LoVo (cell line): ENCODE results near the gene BACH1.

Experiments
- DNase-seq: peaks from one replicate; pipeline ENCODE4 v3.0.0-alpha.2; 2016; ENCODE audit warnings: low spot score

Gene BACH1

DNA sequence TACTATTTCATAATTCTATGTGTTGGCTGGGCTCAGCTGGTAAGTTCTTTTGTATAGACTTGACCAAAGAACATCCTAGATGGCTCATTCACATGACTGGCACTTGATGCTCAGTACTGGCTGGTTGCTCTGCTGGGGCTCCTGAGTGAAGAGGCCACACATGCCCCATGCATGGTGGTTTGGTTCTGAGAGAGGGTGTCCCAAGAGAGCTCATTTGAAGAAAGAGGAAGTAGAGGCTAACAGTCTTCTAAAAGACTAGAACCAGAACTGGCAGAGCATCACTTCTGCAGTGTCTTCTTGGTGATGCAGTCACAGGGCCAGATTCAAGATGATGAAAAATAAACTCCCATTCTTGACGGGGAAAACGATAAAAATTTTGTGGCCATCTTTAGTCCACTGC, 5.2 kb upstream of the BACH1 start:
- DNase-seq, result no peak

DNA sequence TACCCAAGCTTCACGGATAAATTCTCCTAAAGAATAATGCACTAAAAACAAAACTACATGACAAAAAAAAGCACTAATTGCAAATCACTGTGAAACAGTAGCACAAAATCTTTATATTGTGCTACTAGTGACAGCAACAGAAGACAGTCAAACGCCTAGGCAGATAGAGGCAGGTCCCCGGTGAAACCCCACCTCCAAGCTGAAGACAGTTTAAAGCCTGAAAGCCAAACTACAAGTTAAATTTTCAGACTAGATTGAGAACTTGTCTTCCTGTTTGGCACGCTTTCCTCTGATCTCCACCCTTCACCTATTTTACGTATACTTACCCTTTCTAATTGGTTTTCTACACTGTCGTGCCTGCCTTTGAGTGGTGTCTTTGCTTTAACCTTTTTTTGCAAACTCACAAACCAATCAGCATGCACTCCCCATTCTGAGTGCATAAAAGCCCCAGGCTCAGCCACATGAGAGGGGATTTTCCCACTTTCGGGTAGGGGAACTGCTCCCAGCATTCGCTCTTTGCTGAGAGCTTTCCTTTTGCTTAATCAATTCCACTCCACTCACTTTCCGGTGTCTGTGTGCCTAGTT, 3.6 kb upstream of the BACH1 start:
- DNase-seq, result no peak

DNA sequence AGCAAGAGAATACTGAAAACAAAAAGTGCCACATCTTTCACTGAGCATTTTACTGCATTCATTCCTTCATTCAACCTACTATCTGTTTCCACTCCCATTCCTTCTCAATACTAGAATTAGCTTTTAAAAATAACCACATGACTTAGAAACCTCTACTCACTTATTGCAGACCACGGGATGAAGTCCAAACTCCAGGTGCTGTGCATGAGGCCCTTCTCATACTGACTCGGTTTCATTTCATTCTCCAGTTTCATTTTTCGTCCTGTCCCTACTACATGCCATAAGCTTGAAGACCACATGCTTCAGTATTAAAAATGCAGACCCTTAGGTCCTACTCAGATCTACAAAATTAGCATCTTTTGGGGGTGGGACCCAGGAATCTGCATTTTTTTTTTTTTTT, 2.3 kb upstream of the BACH1 start:
- DNase-seq, result no peak

DNA sequence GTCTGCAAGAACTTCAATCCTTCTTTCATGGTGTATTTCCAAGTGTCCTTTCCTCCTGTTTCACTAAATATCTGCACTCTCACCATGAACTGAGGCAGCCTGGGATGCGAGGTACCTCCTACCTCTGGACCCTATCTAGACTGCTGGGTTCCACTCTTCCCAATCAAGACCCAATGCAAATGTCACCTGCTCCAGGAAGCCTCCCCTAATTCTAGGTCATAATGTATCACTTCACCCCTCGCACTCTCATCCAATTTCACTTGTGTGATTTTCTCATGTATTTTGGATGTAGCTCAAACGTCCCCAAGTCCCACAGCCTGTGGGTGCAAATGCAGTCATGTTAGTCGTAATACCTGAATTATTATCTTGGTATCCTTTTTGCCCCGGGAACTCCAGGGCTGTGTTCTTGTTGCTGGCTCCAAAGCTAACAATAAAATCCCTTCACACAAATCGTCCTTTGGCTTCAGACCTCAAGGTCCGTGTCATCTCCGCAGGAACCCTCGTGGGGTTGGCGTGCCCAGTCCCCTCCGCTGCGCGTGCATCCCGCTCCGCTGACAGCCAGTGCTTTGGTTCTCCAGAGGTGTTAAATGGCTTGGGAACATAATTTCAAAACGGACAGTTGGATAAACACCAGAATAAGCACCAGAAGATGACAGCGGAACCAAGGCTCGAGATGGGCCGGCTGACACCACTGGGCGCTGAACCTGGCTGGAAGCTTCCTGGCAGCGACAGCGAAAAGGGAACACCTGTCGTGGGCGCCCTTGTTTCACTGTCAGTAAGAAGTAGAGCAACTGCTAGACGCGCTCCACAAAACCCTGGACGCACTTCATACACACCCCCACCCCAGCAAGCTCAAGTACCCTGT, 1.0 kb upstream of the BACH1 start:
- no peak for DNase-seq

DNA sequence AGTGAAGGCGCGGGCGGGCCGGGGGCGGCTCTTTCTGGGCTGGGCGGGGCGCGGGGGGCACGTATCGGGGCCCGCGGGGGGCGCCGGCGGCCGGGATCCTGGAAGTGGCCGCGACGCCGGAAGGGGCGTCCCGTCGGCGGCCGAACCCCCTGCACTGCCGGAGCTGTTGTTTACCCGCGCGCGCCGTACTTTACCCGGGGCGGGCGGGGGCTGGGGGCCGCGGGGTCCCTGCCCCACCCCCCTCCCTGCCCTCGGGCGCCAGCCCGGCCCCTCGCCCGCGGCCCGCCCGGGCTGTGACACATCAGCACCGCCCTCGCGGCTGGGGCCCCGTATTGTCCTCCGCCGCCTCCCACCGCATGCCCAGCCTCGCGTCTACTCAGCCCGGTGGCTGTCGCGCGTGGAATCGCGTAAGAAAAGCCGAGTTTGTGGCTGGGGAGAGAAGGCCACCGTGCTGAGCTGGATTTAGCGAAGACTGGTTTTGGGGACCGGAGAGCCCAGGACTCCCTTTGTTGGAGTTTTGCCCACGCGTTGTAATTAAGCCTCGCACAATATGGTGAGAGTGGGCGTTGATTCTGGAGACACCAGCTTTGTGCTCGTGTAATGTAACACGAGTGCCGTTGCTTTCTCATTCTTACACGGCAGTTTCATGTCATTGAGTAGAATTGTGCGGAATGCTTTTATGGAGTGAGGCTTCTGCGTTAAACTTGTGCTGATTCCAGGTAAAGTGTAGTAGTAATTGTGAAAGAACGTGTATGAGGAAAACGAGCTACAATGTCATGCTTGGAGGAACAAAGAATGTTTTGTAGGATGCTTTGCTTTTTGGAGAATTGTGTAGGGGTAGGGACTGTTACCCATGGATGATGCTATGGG, 559 bp downstream of the BACH1 start:
- peak; percentile 29 for DNase-seq

DNA sequence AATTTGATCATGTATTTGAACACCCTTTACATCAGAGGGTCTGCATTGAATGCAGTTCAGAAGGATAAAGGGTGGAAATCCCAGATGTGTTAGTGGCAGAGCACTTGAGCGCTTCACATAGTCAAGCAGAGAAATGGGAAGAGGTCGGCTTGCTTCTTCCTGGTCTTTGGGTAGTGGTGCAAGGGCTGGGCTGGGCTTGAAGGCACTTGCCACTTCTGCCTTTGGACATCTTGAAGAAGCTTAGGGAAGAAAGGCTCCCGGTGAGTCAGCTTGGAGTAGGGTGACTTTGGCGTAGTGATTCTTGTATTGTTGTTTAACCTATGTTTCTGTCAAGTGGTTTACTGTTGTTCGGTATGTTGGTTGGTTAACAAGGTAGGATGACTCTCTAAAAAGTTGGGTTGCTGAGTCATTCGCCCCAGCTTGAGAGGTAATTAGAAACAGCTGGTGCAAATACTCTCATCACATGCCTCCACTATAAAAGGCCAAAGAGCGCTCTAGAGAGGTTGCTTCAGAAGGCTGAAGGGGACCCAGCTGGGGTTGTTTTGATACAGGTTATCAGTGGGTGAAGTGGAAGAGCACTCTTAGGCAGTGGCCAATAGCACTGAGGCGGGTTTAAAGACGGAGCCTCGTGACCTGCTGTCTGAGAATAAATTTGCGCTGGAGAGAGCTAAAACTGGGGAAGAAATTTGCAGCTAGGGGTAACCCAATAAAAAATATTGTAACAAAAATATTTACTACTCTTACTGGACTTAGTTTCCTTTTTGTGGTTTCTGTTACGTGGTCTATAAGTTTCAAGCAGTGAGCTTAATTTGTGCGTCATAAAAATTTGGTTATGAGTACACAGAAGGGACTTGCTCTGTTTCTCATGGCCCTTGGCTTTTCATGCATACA, 1.4 kb downstream of the BACH1 start:
- DNase-seq, result peak; percentile 64

DNA sequence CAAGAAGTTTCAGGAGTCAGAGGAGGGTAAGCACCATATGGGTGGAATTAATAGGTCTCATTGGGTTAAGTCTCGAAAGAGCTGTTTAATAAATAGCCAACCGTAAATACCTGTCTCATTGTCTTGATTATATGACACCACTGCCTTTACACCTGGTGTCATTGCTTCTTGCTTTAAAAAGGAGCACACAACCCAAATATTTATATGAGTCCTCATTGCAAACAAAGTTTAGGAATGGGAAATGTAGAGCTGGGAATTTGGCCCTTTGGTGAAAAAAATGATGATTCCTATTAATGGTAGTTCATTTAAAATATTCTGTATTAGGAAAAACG, 2.1 kb downstream of the BACH1 start:
- DNase-seq, result no peak

DNA sequence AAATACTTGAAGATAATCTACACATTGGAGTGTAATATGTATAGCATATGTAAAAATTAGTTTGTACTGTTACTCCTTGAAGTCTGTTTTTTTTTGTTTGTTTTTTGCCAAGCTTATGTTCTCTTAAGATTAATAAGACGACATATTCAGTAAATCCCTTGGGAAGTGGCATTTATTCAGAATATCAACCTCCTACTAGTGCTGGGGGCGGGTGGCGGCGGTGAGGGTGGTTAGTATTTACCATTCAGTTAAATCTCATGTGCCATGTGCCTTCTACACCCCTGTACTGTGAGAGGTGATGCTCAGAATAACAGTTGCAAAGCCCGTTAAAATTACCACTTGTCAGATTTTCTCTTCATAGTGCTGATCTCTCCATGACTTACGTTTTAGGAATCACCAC, 3.0 kb downstream of the BACH1 start:
- no peak for DNase-seq

DNA sequence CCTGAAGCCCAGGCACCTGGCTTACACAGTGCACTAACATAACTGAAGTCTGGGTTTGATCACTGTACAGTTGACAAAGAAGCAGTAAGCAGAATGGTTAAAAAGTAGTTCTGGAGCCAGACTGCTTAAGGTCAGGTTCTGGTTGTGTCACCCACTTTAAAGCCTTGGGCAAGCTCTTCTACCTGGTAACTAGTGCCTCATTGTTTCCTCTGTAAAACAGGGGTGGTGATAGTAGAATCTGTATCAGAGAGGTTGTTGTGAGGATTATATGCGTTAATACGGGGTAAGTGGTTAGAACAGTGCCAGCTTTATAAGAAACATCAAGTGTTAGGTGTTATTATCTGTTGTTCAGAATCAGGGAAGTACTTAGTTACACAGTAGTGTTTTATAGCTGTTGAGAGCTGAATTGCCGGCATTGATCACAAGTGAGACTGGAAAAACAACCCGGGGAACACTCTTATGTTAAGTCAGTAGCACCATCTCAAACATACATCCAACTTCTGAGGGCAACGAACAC, 3.7 kb downstream of the BACH1 start:
- DNase-seq, result no peak

DNA sequence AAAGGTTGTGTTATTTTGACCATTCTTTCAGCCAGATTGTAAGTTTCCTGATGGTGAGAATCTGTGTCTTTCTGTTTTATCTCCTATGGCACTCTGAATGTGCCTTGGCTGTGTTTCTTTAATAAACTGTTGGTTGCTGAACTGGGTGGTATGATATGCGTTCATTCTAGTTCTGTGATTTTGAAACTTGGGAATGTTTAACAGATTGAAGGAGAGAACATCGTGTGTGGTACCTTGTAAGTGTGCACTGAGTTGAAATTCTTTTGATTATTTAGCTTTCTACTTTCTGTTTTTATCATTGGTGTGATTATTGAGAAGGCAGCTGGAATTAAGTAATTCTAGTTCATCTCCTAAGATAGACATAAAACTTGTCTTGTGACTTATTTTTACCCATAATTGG, 4.6 kb downstream of the BACH1 start:
- DNase-seq, result no peak

DNA sequence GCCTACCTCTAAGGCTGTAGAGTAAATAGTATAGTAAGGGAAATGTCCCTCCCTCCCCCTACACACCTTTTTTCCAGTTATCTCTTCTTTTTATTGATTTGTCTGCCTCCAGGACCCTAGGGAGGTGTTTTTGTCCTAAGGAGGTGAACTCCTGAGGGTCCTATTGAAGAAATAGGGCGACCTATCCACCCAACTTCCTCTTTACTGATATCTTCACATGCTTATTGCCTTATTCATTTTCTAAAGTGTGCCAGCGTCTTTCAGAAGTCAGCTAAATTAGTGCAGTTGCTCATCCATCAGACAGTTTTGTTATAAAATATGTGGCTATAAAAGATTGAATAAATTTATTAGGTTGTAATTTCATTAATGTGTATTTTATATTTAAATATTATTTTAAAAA, 5.9 kb downstream of the BACH1 start:
- DNase-seq, result no peak

DNA sequence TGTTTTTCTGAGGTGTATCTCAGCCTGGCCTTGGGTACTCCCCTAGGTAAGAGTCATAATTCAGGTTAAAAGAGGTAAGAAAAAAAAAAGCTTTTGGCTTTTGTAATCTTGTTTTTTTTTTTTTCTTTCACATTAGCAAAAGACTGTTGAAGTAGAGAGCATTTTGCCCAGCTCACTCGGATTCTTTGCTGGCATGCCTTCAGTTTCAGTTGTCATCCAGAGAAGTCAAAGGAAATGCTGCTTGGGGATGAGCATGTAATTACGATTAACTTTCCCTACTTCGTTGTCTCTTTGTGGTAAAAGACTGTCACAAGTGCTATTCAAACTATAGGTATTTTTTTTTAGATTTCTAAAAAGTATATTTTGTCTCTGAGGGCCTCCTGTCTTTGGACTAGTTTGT, 6.3 kb downstream of the BACH1 start:
- no peak for DNase-seq

DNA sequence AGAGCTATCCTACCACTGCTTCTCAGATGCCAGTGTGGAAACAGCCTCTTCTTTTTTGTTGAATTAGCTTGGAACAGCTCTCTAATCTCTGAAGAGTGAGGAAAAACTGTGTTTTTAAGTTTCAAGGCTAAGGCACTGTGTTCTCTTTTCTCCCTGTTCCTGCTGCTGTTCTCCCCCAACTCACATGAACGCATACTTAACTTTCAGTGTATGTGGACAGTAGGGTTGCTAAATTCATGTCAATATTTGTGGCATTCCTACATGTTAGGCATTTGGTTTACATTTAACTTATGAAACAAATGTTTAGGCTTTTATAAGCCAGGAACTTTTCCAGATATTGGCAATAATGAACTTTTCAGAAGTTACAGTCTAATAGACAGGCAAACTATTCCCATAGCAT, 6.8 kb downstream of the BACH1 start:
- DNase-seq, result no peak

DNA sequence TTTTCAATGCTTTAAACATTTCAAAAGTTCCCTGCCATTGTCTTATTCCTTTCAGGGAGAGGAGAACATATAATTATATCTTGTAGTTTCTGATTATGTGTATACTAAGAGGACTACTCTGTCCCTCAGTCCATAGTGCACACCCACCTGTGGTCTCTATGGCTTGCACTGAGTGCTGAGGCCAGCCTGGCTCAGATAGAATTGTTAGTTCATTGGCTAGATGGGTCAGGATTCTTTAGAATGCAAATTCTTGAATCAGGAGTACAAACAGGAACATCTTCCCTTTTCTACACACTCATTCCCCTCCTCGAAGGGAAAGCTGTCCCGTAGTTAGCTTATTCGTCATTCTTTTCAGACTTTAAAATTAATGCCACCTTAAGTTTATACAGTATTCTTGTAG, 8.2 kb downstream of the BACH1 start:
- no peak for DNase-seq

DNA sequence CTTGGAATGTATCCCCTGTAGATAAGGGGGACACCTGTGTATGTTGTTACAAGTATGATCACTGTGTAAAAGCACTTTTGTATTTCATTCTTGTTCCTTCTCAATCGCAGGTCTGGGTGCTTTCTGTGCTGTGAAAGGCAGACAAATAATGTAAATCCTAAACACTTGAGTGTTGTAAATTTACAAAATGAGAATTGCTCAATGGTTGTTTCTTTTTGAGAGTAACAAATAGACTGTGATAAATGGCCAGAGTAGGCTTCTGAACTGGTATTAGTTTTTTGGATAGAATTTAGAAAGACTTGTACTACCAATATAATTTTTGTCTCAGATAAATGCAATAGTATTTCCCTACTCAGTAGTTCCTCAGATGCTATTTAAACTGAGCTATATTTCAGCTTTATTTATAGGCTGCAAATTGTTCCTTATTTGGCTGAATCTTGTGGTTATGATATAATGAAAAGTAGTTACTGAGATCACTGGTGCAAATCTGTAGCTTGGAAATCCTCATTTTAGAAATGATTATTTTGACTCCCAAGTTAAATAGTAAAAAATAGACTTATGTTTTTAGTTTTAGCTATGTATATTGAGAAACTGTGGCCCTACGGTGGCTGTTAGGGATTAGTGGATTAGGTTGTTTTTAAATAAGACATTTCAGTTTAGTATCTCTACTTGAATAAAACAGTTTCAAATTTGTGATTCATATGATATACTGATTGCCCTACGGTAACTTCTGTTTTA, 9.2 kb downstream of the BACH1 start:
- DNase-seq, result no peak

DNA sequence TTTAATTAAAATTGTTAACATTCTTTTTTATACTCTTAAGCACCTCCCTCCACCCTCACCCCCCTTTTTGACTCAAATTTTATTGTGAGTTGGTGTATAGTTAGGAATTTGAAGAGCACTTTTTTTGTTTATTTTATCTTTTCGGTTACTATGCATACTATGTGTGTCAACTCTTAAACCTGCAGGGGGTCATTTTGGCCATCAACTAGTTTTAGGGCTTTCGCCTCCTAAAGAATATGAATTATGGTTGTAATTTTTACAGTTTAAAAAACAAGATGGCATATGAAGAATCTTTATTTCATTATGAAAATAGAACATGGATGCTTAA, 9.7 kb downstream of the BACH1 start:
- DNase-seq, result no peak

DNA sequence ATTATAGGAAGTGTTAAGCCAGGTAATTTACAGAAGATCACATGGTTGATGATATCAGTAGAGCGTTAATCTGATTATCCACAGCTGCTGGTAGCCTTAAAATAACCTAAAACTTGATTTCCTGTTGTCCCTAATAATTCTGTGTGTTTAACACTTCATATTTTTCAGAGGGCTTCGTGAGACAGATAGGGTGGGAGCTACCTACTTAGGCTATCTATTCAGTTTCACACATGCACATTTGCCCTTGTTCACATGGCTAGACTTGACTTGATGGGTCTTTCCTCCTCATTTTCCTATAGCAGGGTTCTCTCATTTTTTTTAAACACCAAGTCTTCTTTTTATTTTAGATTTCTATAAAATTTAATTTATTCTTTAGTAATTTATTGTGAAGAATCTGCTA, 11.0 kb downstream of the BACH1 start:
- no peak for DNase-seq

DNA sequence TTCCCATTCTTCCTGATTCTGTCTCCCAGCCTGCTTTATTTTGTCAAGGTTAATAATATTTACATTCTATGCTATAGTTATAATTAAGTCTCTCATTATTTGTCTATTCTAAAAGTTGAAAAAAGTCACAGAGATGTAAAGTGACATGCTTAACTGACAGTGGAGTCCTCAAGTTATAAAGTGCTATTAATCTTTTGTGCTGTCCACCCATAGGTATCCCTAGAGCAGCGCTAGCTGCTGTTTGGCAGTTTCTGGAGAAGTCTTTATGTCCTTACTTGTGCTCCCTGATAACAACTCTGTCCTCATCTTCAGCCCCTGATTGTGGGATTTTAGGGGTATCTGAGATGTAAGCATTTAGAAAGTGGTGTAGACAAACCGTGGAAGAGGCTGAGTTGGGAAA, 13.1 kb downstream of the BACH1 start:
- DNase-seq, result no peak

DNA sequence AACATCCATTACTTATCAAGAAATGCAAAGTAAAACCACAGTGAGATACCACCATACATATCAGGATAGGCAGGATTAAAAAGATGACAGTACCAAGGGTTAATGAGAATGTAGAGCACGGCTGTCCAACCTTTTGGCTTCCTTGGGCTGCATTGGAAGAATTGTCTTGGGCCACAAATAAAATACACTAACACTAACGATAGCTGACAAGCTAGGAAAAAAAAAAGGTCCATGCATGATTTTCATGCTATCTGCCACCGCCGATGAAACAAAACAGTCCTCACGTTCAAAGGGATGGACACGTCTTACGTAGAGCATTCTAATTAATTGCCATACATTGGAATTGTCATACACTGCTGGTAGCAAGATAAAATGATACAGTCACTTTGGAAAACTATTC, 14.3 kb downstream of the BACH1 start:
- DNase-seq, result no peak

DNA sequence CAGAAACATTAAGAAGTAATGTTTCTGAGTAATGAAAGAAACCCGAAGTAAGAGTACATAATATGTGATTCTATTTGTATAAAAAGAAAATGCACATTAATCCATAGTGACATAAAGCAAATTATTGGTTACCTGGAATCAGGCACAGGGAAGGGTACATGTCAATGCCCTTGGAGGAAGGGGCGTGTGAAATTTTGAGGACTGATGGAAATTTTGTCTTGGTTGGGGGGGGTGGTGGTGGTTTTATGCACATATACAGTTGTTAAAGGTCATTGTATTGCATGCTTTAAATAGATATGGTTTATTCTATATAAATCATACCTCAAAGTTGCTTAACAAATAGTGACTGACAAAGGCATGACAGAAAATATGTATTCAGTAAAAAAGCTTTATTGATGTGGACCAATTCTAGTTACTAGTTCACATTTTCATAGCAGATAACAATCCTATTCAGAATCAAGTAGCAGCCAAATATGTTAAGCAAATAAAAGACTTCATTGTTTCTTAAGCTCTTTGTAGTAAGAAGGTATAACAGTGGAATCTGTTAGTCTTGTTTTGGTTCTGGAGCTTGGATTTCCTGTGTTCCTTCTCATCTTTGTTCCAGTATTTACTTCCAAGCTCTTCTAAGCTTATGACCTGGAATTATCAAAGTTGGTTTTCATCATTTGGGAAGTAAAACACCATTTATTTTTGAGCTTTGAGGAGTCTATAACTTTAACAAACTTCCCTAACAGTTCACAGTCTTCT, 15.1 kb downstream of the BACH1 start:
- no peak for DNase-seq
